IPS-15b (cell line): ENCODE data around the gene PNPLA6.

ENCODE experiments used
- H3K27me3 ChIP-seq: one replicate; pipeline ENCODE4 v1.6.1; 2013; ENCODE audit warnings: low read length; ENCODE audit not compliant: control insufficient read depth, insufficient read depth
- H3K36me3 ChIP-seq: one replicate; pipeline ENCODE4 v1.6.1; 2013; ENCODE audit warnings: low read length; ENCODE audit not compliant: control insufficient read depth, insufficient read depth
- H3K4me1 ChIP-seq: one replicate; pipeline ENCODE4 v1.6.1; 2013; ENCODE audit warnings: mild to moderate bottlenecking, low read length; ENCODE audit not compliant: control insufficient read depth, insufficient read depth
- H3K4me3 ChIP-seq: one replicate; pipeline ENCODE4 v1.5.1; 2013; ENCODE audit warnings: low read depth, low read length
- H3K9ac ChIP-seq: one replicate; pipeline ENCODE4 v1.6.1; 2013; ENCODE audit warnings: low read depth, mild to moderate bottlenecking, low read length
- H3K9me3 ChIP-seq: one replicate; pipeline ENCODE4 v1.6.1; 2013; ENCODE audit warnings: mild to moderate bottlenecking, low read length; ENCODE audit not compliant: control insufficient read depth, insufficient read depth

The PNPLA6 gene

DNA sequence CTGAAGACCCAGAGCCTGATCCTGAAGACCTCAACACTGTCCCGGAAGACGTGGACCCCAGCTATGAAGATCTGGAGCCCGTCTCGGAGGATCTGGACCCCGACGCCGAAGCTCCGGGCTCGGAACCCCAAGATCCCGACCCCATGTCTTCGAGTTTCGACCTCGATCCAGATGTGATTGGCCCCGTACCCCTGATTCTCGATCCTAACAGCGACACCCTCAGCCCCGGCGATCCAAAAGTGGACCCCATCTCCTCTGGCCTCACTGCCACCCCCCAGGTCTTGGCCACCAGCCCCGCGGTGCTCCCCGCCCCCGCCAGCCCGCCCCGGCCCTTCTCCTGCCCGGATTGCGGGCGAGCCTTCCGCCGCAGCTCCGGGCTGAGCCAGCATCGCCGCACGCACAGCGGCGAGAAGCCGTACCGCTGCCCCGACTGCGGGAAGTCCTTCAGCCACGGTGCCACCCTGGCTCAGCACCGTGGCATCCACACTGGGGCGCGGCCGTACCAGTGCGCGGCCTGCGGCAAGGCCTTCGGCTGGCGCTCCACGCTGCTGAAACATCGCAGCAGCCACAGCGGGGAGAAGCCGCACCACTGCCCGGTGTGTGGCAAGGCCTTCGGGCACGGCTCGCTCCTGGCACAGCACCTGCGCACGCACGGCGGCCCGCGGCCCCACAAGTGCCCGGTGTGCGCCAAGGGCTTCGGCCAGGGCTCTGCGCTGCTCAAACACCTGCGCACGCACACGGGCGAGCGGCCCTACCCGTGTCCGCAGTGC, 16.0 kb upstream of the PNPLA6 start:
- Histone ChIP-seq H3K36me3 (no peaks in the 10 kb centered on the region), H3K27me3 (no peaks in the 10 kb centered on the region), H3K9me3 (no peaks in the 10 kb centered on the region), H3K4me1 (peaks cover 5% of the 10 kb centered on the region), H3K4me3 (no peak overlapping the region), H3K9ac (no peak overlapping the region)

DNA sequence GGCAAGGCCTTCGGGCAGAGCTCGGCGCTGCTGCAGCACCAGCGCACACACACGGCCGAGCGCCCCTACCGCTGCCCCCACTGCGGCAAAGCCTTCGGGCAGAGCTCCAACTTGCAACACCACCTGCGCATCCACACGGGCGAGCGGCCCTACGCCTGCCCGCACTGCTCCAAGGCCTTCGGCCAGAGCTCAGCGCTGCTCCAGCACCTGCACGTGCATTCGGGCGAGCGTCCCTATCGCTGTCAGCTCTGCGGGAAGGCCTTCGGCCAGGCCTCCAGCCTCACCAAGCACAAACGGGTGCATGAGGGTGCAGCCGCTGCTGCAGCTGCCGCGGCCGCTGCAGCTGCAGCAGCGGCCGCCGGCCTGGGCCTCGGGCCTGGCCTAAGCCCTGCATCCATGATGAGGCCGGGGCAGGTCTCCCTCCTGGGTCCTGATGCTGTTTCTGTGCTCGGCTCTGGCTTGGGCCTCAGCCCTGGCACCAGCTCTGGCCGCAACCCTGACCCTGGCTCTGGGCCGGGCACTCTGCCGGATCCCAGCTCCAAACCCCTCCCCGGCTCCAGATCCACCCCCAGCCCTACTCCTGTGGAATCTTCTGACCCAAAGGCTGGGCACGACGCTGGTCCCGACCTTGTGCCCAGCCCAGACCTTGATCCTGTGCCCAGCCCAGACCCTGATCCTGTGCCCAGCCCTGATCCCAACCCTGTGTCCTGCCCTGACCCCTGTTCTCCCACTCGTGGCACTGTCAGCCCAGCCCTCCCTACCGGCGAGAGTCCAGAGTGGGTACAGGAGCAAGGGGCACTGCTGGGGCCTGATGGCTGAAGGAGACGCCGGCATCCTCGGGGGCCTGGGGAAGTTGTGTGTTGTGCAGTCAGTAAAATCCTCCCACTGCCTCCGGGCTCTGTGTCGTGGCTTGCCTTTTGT, 15.1 kb upstream of the PNPLA6 start:
- Histone ChIP-seq H3K4me3 (no peak overlapping the region), H3K4me1 (peaks cover 3% of the 10 kb centered on the region), H3K27me3 (no peaks in the 10 kb centered on the region), H3K36me3 (no peaks in the 10 kb centered on the region), H3K9ac (no peak overlapping the region), H3K9me3 (no peaks in the 10 kb centered on the region)

DNA sequence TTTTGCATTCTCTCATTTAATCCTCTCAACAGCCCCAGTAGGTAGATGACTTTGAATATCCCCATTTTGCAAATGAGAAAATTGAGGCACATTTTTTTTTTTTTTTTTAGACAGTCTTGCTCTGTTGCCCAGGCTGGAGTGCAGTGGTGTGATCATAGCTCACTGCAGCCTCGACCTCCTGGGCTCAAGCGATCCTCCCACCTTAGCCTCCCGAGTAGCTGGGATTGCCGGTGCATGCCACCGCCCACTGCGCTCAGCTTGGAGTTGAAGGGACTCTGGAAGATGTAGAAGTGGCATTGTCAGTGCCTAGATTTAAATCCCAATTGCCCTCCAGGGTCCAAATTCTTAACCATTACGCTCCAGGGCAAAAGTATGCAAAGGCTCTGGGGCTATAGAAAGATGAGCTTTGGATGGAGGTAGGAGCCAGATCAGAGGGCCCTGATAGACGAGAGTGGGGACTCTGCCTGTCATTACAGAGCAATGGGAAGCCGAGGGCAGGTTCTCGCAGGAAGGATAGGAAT, 13.9 kb upstream of the PNPLA6 start:
- Histone ChIP-seq H3K9me3 (no peaks in the 10 kb centered on the region), H3K4me3 (peak overlapping the region; percentile 67), H3K4me1 (no peaks in the 10 kb centered on the region), H3K9ac (no peak overlapping the region), H3K36me3 (peaks cover under 1% of the 10 kb centered on the region), H3K27me3 (no peaks in the 10 kb centered on the region)

DNA sequence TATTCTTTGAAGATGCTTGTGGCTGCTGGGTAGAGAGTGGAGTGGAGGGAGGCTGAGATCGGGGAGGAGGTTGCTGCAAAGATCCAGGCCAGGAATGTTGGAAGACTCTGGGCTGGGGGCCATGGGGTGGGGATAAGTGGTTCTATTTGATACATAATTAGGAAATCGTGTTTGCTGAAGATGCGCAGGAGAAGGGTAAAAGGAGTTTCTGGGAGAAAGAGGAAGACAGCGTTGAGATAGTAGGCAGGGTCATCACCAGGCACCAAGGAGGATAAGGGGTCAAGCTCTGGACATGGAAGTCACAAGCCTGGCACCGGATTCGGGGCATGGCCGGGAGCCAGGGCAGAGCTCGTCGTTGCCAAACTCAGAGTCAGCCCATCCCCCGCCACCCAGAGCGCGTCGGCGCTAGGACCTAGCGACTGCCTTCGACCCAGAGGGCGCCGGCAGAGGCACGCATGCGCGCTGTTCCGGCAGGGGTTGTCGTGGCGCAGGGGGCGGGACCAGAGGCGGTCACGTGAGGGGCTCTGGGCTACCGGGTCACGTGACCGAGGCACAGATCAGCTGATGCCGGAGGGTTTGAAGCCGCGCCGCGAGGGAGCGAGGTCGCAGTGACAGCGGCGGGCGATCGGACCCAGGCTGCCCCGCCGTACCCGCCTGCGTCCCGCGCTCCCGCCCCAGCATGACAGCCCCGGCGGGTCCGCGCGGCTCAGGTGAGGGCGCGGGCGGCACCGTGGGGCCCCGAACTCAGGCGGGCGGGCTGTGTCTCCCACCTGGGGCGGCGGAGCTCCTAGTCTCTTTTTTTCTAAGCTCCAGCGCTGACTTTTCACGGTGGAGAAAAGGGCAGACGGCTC, 13.2 kb upstream of the PNPLA6 start, which contains the start of gene MCOLN1:
TSS of gene MCOLN1 (plus strand) at position 553 of the 851 bp plus-strand sequence. CDS start at position 680, 127 bp downstream.
- Histone ChIP-seq H3K4me3 (peak within 1 kb of the TSS; percentile 67), H3K36me3 (peaks cover 2% of the 10 kb centered on the region), H3K27me3 (no peaks in the 10 kb centered on the region), H3K4me1 (no peaks in the 10 kb centered on the region), H3K9ac (no peak within 1 kb of the TSS), H3K9me3 (no peaks in the 10 kb centered on the region)

DNA sequence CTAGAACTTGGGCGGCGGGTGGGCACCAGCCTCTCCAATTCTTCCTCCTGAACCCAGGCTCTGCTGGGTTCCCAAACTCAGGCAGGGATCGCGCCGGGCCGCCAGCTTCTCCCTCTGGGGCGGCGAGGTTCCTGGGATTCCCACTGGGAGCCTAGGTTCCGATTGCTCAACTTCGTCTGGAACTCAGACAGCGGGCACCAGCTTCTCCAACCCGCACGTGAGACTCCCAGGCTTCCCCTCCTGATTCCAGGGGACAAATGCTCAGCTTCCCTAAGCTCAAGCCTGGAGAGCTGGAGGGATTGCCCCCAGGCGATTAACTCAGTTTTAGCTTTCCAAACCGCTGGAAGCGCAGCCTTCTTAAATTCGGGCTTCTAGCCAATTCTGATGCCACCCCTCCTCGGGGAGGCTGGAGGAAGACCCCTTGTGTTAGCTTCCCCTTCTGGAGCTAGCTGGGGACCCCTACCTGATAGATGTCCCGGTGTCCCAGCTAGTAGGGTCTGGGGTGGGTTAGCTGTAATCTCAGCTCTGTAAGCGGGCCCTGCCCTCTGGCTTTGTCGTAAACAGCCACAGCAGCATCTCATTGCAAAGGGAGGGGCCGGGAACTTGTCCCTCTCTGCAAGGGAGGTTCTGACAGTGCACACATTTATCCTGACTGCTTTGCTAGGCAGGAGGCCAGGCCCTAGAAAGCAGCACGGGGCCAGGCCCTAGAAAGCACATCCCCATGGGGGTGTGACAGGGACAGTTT, 12.4 kb upstream of the PNPLA6 start:
- Histone ChIP-seq H3K36me3 (peaks cover 2% of the 10 kb centered on the region), H3K4me3 (peak overlapping the region; percentile 67), H3K9me3 (no peaks in the 10 kb centered on the region), H3K9ac (no peak overlapping the region), H3K27me3 (no peaks in the 10 kb centered on the region), H3K4me1 (no peaks in the 10 kb centered on the region)

DNA sequence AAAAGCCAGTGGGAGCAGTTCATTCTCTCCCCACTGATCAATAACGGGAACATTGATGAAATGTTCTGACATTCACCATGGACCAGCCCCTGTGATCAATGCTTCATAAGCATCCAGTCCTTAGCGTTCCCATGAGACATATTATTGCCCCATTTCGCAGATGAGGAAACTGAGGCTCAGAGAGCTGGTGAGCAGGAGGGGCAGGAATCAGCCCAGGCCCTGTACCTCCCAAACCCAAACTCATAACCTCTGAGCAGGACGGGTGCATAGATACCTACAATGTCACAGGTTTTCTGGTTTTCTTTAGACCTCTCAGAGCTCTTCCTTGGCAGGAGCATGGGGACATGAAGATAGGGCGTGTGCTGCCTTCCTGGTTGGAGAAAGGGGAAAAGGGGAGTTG, 11.0 kb upstream of the PNPLA6 start:
- Histone ChIP-seq H3K27me3 (no peaks in the 10 kb centered on the region), H3K4me1 (no peaks in the 10 kb centered on the region), H3K36me3 (peaks cover 4% of the 10 kb centered on the region), H3K4me3 (no peak overlapping the region), H3K9ac (no peak overlapping the region), H3K9me3 (no peaks in the 10 kb centered on the region)

DNA sequence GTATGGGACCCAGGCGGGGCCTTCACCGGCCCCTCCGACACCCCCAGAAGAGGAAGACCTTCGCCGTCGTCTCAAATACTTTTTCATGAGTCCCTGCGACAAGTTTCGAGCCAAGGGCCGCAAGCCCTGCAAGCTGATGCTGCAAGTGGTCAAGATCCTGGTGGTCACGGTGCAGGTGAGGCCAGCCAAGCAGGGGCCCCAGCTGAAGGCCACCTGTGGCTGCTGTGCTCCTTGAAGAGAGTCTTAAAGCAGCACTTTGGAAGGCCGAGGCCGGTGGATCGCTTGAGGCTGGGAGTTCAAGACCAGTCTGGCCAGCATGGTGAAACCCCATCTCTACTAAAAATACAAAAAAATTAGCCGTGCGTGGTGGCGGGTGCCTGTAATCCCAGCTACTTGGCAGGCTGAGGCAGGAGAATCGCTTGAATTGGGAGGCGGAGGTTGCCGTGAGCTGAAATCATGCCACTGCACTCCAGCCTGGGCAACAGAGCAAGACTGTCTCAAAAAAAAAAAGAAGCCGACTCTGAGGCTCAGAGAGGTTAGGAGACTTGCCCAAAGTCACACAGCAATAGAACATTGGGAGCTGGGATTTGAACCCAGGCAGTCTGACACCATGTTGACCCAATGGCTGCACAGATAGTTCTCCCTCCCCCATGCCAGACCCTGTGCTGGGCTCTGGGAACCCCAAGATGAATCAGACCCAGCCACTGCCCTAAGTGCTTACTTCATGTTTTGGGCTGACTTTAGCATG, 10.4 kb upstream of the PNPLA6 start:
- H3K36me3 ChIP-seq: peaks cover 8% of the 10 kb centered on the region
- H3K4me3 ChIP-seq: no peak overlapping the region

DNA sequence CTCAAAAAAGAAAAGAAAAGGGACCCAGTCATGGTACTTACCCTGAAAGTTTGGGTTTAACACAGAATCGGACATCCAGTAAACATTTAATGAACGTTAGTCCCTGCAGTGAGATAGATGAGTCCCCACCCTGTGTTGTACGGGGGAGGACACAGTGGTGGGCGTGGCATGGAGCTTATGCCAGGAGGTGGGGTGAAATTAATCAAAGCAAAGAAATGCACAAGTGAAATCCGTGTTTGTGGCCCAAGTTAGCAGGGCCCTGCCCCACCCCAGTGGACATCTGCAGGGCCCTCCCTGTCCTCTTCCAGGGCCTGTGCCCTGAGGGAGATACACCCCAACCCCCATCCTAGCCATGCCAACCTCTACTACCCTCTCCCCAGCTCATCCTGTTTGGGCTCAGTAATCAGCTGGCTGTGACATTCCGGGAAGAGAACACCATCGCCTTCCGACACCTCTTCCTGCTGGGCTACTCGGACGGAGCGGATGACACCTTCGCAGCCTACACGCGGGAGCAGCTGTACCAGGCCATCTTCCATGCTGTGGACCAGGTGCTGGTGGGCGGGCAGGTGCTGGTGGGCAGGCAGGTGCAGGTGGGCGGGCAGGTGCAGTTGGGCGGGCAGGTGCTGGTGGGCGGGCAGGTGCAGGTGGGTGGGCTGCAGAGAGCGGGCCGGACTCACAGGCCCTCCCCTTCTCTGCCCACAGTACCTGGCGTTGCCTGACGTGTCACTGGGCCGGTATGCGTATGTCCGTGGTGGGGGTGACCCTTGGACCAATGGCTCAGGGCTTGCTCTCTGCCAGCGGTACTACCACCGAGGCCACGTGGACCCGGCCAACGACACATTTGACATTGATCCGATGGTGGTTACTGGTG, 9.2 kb upstream of the PNPLA6 start:
- no peaks in the 10 kb centered on the region for H3K4me1 ChIP-seq
- peaks cover 8% of the 10 kb centered on the region for H3K36me3 ChIP-seq
- no peak overlapping the region for H3K9ac ChIP-seq
- no peaks in the 10 kb centered on the region for H3K27me3 ChIP-seq
- no peaks in the 10 kb centered on the region for H3K9me3 ChIP-seq
- H3K4me3 ChIP-seq: no peak overlapping the region

More for the DNA sequence above, 10.4 kb upstream of the PNPLA6 start:
- no peaks in the 10 kb centered on the region for H3K4me1 ChIP-seq
- no peaks in the 10 kb centered on the region for H3K27me3 ChIP-seq
- no peak overlapping the region for H3K9ac ChIP-seq
- no peaks in the 10 kb centered on the region for H3K9me3 ChIP-seq

DNA sequence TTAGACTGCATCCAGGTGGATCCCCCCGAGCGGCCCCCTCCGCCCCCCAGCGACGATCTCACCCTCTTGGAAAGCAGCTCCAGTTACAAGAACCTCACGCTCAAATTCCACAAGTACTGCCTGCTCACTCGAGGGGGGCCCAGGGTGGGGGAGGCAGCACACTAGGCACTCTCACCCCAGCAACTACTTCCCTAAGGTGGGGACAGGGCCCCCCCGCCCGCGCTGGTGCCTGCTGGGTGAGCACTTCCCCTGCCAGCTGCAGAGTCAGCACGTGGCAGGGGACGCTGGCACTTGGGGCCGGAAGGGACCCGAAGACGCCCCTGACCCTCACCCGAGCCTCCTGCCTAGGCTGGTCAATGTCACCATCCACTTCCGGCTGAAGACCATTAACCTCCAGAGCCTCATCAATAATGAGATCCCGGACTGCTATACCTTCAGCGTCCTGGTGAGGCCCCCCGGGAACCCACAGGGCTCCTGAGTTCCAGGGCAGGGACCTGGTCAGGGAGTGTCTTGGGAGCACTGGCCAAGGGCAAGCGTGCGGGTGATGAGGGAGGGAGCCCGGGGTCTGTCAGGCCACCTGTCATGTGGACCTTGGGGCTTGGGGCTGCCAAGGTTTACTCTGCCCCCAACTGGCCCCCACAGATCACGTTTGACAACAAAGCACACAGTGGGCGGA, 7.9 kb upstream of the PNPLA6 start:
- Histone ChIP-seq H3K4me3 (no peak overlapping the region), H3K27me3 (no peaks in the 10 kb centered on the region), H3K36me3 (peaks cover 8% of the 10 kb centered on the region), H3K9me3 (no peaks in the 10 kb centered on the region), H3K9ac (no peak overlapping the region), H3K4me1 (no peaks in the 10 kb centered on the region)
